A172 (cell line): ENCODE data around the gene FZD10. TPM values are rescaled to one million over a fixed set of nuclear protein-coding genes. Genes with fewer than 3 reads are reported as not detected.

ENCODE experiments used
- DNase-seq: peaks from one replicate; pipeline ENCODE4 v3.0.0-alpha.2; 2015; ENCODE audit warnings: low spot score
- total RNA-seq: library from RNA; depleted of rRNA; stranded (reverse); fragments of >200 nt; shearing (Covaris generic); gene quantifications from 2 replicates; pipeline ENCODE4 v1.2.3, GENCODE V29; 2014

The FZD10 gene
- total RNA-seq, 1 experiment from 2014 or later, result not detected

- DNase-seq, result no peak
These were observed 17.4 kb downstream of the FZD10 start for GRCh38 chr12:130179621-130180020.

GRCh38 chr12:130181211-130181610 is 18.9 kb downstream of the FZD10 start:
- no peak for DNase-seq

- no peak for DNase-seq
These were observed 21.5 kb downstream of the FZD10 start for GRCh38 chr12:130183585-130184370.

- no peak for DNase-seq
These were observed 22.3 kb downstream of the FZD10 start for GRCh38 chr12:130184404-130185090.

DNA sequence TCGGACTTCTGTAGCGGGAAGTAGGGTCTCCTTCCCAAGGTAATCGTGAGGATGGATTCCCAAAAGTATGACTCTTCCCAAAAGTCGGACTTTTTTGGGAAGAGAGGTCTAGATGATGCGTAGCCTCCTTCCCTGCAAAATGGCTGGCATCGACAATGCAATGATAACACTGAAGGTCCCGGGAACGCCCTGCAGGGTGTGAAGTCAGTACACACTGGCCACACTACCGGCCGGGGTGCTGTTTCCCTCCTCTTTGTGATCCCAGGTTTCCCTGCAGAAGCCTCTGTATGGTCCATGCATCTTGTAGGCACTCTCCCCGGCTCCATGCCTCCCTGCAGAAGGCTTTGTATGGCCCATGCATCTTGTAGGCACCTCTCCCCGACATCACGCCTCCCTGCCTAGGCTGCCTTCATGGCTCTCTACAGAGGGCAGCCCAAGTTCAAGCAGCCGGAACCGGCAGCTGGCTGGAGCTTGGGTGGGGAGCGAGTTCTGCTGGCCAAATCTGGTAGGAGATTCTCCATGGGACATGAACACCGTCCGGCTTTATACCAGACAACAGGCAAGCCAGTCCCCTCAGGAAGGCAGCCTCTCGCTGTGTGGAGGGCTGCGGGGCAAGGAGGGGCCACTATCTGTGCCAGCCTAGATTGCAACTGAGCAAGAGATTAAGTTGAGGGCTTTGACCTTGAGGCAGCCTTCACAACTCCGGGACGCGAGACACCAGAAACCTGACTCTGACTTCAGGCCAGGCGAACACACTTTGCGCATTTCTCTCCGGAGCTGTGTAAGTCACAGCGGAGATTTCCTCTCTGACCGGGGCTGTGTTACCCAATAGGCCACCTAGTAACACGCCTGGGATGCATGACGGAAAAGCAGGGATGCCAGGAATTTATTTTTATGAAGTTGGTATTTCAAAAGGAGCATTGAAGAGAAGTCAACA is 23.5 kb downstream of the FZD10 start:
- no peak for DNase-seq

DNA sequence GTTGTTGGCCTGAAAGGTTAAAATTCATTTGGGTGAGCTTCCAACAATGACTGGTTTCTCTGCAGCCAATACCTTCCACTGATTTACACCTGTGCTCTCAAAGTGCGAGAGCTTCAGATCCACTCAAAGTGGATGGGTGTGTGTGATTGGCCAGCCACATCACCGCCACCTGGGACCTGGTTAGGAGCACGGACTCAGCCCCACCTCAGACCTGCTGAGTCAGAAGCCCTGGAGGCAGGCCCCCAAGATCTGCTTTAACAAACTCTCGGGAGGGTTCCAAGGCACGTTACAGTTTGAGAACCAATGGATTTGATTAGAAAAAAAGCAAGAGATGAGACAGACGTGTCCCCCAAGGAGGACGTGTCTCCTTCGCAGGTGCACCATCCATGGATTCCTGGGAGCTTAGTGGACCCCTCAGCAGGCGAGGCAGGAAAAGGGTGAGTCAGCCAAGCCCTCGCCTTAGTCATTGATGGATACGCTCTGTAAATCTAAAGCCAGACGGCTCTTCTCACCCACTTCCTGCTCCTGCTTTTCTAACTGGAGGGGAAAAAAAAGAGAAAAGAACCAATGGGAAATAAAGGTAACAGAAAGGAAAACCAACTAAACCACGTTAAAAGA is 24.5 kb downstream of the FZD10 start:
- no peak for DNase-seq

GRCh38 chr12:130192642-130193345 is 30.5 kb downstream of the FZD10 start:
- no peak for DNase-seq

DNA sequence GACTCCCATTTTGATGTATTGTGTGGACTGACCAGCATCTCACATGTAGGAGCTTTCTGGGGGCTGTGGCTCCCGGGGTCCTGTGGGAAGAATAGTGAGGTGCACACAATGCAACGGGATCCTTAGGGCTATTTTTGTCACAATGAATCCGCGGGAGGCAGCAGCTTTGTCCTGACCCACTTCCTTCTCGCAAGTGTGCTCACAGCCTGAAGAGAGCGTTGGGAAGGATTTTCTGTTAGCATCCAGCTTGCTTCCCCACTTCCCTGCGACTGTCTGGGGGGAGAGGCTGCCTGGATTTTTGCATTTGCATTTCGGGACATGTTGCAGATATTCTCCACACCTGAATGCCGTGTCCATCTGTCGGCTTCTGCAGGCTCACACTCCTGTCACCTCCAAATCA is 31.9 kb downstream of the FZD10 start:
- DNase-seq, result no peak

DNA sequence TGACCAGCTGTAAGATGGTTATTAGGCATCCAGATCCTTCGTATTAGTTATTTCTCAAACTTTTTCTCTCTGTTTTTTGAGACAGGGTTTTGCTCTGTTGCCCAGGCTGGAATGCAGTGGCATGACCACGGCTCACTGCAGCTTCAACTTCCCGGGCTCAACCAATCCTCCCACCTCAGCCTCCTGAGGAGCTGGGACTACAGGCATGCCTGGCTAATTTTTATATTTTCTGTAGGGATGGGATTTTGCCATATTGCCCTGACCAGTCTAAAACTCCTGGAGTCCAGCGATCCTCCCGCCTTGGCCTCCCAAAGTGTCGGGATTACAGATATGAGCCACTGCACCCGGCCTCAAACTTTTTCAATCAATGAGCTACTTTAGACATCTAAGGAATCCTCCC is 33.1 kb downstream of the FZD10 start:
- DNase-seq, result no peak

GRCh38 chr12:130195776-130196175 is 33.5 kb downstream of the FZD10 start:
- DNase-seq, result no peak

- DNase-seq, result no peak
These were observed 34.6 kb downstream of the FZD10 start for GRCh38 chr12:130196827-130197226.

DNA sequence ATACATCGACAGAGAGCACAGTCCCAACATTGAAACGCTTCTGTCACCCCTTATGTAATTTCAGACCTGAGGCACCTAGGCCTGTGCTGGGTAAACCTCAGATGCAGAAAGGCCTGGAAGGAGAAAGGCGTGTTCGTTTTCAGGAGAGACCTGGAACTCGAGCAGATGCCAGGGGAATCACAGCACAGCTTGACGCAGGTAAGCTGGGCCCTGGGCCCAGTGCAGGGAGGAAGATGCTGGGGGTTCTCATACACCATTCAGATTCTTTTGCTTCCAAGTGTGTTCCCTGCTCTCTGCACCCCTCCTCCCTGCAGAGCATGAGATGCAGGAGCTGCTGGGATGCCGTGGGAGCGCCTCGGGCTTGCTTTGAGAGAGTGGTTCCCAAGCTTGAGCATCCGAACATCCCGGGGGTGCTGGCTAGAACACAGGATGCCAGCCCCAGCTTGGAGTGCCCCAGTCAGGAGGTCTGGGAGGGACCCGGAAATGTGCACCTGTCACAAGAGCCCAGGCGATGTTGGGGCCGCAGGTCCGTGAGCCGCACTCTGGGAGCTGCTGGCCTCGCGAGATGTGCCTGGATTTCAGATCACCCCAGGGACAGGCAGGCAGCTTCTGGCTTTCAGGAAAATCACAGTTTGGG is 35.9 kb downstream of the FZD10 start:
- no peak for DNase-seq

DNA sequence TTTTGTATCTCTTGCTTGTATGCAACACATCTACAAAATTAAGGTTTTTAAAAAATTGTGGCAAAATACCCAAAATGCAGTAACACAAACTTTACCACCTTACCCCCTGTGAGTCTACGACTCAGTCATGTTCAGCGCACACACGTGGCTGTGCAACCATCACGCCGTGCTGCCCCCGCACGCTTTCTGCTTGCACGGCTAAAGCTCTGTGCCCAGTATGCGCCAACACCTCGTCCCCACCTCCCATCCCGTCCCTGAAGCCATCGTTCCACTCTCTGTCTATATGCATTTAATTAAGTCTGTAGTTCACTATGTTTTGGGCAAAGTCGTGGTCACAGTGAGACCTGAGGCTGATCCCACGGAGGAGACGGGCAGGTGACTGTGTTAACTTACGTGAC is 36.4 kb downstream of the FZD10 start:
- no peak for DNase-seq

DNA sequence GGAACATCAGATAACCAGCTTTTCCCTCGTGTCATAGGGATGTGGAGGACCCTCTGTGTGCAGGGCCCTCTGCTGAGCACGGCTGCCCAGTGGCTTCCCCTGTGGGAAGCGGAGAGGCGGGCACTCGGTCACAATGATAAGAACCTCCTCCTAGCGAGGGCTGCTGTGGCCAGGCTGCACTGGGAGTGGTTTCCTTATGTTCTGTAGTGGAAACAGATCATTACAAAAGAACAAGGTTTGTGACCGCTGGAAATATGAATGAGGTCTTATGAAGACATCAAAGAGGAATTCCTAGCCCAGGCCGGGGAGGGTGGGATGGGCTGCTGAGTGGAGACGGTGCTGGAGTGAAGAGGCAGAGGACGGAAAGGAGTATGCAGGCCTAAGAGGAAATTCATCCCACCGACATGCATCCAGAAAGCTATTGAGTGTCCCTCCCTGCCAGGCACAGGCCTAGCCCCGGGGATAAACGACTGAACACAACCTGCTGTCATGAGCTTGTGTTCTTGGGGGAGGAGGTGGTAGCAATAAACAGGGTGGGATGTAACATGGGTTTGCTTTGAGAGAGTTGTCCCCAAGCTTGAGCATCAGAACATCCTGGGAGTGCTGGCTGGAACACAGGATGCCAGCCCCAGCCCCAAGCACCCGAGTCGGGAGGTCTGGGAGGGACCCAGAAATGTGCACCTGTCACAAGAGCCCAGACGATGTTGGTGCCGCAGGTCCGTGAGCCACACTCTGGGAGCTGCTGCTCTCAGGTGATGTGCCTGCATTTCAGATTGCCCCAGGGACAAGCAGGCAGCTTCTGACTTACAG is 37.5 kb downstream of the FZD10 start:
- no peak for DNase-seq

DNA sequence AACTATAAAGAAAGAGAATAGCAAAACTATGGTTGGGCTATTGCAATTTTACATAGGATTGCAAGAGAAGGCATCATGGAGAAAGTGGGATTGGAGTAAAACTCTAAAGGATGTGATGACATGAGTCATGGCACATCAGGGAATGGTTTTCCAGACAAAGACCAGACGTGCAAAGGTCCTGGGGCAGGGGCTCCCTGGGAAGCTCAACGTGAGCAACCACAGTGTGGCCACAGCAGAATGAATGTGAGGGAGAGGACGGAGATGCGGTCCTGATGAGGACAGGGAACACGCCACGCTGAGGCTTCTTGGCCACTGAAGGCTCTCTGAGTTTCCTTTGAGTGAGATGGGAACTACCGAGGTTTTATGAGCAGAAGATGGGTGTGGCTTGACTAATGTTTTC is 38.2 kb downstream of the FZD10 start:
- DNase-seq, result no peak

- DNase-seq, result no peak
These were observed 38.8 kb downstream of the FZD10 start for GRCh38 chr12:130201037-130201436.

DNA sequence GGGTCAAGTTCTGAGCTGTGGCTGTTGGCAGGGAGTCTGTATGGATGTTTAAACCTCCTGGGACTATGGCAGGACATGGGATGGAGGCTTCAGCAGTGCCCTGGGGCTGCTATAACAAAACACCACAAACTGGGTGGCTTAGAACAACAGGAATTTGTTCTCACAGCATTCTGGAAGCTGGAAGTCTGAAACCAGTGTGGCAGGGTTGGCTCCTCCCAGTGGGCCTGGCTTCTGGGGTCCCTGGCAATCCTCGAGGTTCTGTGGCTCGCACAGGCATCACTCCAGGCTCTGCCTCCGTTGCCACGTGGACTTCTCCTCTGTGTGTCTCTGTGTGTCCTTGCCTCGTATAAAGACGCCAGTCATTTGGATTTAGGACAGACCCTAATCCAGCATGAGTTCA is 39.9 kb downstream of the FZD10 start:
- no peak for DNase-seq

DNA sequence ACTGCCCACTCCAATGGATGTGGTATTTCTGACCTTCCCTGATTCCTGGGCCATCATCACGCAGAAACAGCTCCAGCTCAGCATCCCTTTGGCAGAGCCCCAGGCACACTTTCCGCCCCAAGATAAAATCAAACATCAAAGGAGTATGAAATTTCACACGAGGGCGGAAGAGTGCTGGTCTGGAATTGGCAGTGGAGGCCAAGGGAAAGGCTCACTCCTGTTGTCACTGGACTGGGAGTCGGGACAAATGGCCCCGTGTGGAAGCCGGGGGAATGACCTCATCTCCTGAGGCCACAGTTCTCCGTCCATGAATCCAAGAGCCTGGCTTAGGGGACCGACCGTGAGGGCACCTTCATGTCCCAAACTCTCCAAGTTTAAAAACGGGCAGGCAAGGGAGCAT is 40.9 kb downstream of the FZD10 start:
- no peak for DNase-seq

GRCh38 chr12:130204541-130204953 is 42.3 kb downstream of the FZD10 start:
- no peak for DNase-seq

DNA sequence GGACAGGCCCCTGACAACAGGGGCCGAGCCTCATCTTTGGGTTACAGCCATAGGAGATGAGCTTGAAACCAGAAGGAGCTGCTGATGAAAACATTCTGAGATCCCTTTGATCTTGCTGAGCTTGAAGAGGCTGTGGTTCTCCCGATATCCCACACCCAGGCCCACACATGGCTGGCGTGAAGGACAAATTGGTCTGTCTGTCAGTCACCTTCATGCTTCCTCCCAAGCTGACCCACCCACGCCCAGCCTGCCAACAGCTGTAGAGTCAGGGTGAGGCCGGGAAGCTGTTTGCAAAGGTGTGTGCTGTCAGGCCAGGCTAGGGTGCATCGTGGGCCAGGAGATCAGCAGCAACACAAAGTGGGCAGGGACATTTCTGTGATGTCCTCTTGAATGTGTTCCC is 43.2 kb downstream of the FZD10 start:
- DNase-seq, result no peak
